HG02970 (cell line): Measurements from ENCODE around the gene OSBPL3.

Experiments used
- ATAC-seq: cut with Tn5 transposase; IDR thresholded peaks from one replicate; pipeline ENCODE4 v1.9.1; 2021; ENCODE audit warnings: mild to moderate bottlenecking, moderate library complexity, moderate number of reproducible peaks; ENCODE audit not compliant: unreplicated experiment, low FRiP score

Gene OSBPL3

DNA sequence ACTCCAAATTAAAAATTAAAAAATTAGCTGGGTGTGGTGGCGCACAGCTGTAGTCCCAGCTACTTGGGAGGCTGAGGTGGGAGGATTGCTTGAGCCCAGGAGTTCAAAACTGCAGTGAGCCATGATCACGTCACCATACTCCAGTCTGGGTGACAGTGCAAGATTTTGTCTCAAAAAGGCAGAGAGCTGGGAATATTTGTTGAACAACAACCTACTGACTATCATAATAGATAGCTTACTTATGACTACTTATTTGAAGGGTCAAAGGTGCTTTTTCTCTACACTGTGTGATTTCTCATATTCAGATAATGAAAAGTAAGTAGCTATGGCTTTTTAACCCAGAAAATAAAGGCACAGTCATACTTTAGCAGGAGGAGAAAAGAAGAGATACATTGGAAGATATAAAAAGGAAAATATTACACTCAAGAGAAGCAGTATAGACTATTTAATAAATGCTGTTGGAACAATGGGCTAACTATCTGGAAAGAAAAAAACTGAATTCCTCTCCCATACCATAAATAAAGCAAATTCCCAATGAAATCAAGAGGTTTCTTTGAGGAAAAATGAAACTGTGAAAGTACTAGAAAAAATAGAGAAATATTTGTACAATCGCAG lies 229.4 kb downstream of the OSBPL3 start:
- no peak for ATAC-seq

DNA sequence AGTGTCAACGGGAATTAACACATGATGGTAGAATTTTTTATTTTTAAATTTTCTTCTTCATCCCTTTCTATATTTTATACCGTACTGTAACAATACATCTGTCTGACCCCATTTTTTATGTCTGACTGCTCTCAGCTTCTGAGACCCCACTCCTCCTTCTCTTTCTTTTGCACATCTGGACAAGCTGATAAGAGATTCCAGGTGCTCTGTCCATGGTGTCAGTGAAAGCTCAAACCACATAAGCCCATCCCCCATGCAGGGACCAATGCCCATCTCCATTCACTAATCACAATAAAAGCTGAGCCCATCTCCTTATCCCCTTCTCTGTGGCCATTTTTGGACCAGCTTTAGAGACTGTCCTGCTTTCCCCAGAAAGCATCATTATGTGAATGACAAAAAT lies 231.5 kb downstream of the OSBPL3 start:
- ATAC-seq: no peak
